ENCODE results near the gene TMSB4X.

GRCh38 chrX:13023567-13023966 lies 48.7 kb downstream of the TMSB4X start:
- TF ChIP-seq, protein P1, sequence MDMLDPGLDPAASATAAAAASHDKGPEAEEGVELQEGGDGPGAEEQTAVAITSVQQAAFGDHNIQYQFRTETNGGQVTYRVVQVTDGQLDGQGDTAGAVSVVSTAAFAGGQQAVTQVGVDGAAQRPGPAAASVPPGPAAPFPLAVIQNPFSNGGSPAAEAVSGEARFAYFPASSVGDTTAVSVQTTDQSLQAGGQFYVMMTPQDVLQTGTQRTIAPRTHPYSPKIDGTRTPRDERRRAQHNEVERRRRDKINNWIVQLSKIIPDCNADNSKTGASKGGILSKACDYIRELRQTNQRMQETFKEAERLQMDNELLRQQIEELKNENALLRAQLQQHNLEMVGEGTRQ (IDR thresholded peaks at IDR 0.05; ENCODE audit: low read depth, low read length): no peak
- TF ChIP-seq RCOR1 (IDR thresholded peaks at IDR 0.05; ENCODE audit: insufficient replicate concordance, low read length): no peak
